NCI-H1417 treated with DMSO at 0.1 percent for 48 hours (cell line): ENCODE data around the gene EXO1.
"Not testable (repeated sequence)": the region's sequence is repeated elsewhere in the genome, so short reads cannot be mapped to it uniquely, and the experiment has no call there.

ENCODE experiments used
- DNase-seq: peaks from one replicate; lab custom pipeline; 2025; lab: John Stamatoyannopoulos, UW

EXO1 gene

GRCh38 chr1:241847796-241848685 lies at the start of gene EXO1:
EXO1 (plus strand) TSS chr1:241848204; CDS start chr1:241850426, 2,222 bp downstream.
- peak; percentile 82 for DNase-seq

- DNase-seq: no peak
These were observed 48.6 kb upstream of the EXO1 start for GRCh38 chr1:241799416-241799815.

GRCh38 chr1:241800640-241801039 lies 47.4 kb upstream of the EXO1 start:
- no peak for DNase-seq

- no peak for DNase-seq
These were observed 45.1 kb upstream of the EXO1 start for GRCh38 chr1:241802863-241803262.

- DNase-seq: not testable (repeated sequence)
These were observed 43.3 kb upstream of the EXO1 start for GRCh38 chr1:241804706-241805105.

GRCh38 chr1:241808265-241808664 lies 39.7 kb upstream of the EXO1 start:
- no peak for DNase-seq

- no peak for DNase-seq
These were observed 37.1 kb upstream of the EXO1 start for GRCh38 chr1:241810769-241811405.

GRCh38 chr1:241813768-241814320 lies 34.2 kb upstream of the EXO1 start:
- DNase-seq: no peak

- no peak for DNase-seq
These were observed 32.0 kb upstream of the EXO1 start for GRCh38 chr1:241816008-241816407.

GRCh38 chr1:241817331-241817792 lies 30.6 kb upstream of the EXO1 start:
- no peak for DNase-seq

- no peak for DNase-seq
These were observed 29.9 kb upstream of the EXO1 start for GRCh38 chr1:241817956-241818612.

- no peak for DNase-seq
These were observed 28.6 kb upstream of the EXO1 start for GRCh38 chr1:241819340-241819866.

GRCh38 chr1:241821363-241821762 lies 26.6 kb upstream of the EXO1 start:
- no peak for DNase-seq

GRCh38 chr1:241822846-241823245 lies 25.2 kb upstream of the EXO1 start:
- DNase-seq: no peak

GRCh38 chr1:241823925-241824324 lies 24.1 kb upstream of the EXO1 start:
- no peak for DNase-seq

- no peak for DNase-seq
These were observed 22.4 kb upstream of the EXO1 start for GRCh38 chr1:241825581-241825980.

- DNase-seq: not testable (repeated sequence)
These were observed 21.4 kb upstream of the EXO1 start for GRCh38 chr1:241826613-241827012.

GRCh38 chr1:241827264-241827663 lies 20.7 kb upstream of the EXO1 start:
- no peak for DNase-seq

GRCh38 chr1:241828463-241829021 lies 19.5 kb upstream of the EXO1 start:
- DNase-seq: no peak

GRCh38 chr1:241829468-241829867 lies 18.5 kb upstream of the EXO1 start:
- no peak for DNase-seq

- no peak for DNase-seq
These were observed 13.1 kb upstream of the EXO1 start for GRCh38 chr1:241834733-241835377.
